ENCODE measurements around the gene ATP2B2. TPM values are rescaled to one million over a fixed set of nuclear protein-coding genes. Genes with fewer than 3 reads are reported as not detected.

ATP2B2 gene
- total and polyA plus RNA-seq, 2 of the 8 experiments (the other 6 are each of a cell fraction or from before 2014, with no cell fraction given) = 0.14 to 1.2 TPM

- TF ChIP-seq CHD7 (IDR thresholded peaks at IDR 0.05; ENCODE audit: insufficient replicate concordance, low read length) = no peak
- TF ChIP-seq BCL11A (IDR thresholded peaks at IDR 0.05; ENCODE audit: low read depth in 2 of 2, low read length in 2 of 2) = no peak
- no peak for TF ChIP-seq BRCA1 (IDR thresholded peaks at IDR 0.05; ENCODE audit: low read depth, low read length)
- no peak for TF ChIP-seq RBBP5 (IDR thresholded peaks at IDR 0.05; ENCODE audit: borderline replicate concordance, low read depth, low read length)
- TF ChIP-seq, protein P1, sequence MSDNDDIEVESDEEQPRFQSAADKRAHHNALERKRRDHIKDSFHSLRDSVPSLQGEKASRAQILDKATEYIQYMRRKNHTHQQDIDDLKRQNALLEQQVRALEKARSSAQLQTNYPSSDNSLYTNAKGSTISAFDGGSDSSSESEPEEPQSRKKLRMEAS (IDR thresholded peaks at IDR 0.05) = no peak
- TF ChIP-seq KDM5A (IDR thresholded peaks at IDR 0.05; ENCODE audit: low read length) = no peak
- TF ChIP-seq NRF1 (IDR thresholded peaks at IDR 0.05; ENCODE audit: low read depth, low read length) = no peak
- no peak for TF ChIP-seq SRF (IDR thresholded peaks at IDR 0.05; ENCODE audit: low read depth, low read length)
- no peak for TF ChIP-seq SIX5 (IDR thresholded peaks at IDR 0.05; ENCODE audit: low read depth, low read length)
- no peak for TF ChIP-seq JUND (IDR thresholded peaks at IDR 0.05; ENCODE audit: low read length)
- TF ChIP-seq TEAD4 (IDR thresholded peaks at IDR 0.05; ENCODE audit: low read depth, low read length) = no peak
These were observed 1.3 kb upstream of the ATP2B2 start (continued) for GRCh38 chr3:10506696-10507095.

Measured in H1 (cell line).